HUDEP-2 (cell line): ENCODE data around the gene RUNDC1.
A peak's percentile ranks its signal among the peaks of the same experiment; 100 is the strongest.

Source experiments
- DNase-seq, 76 experiments: peaks; one replicate each; lab custom pipeline; 2025; ENCODE audit not compliant: unreplicated experiment in 76 of 76; lab: John Stamatoyannopoulos, UW

The RUNDC1 gene

DNA sequence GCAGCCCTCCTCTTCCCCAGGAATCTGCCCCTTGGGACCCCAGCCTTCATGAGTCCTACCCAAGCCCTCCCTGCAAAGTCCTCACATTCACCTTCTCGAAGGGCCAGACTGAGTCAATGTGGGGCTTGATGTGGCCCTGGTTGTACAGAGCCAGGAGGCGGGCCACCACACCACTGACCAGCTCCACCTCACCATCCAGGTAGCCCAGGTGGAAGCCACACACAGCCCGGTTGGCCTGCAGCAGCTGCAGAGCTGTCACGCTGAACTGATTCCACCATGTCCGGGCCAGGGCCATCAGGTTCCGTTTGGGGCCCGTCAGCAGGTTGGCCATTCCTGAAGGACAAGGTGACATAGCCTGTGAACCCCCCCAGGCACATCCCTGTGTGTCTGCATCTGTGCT, 35.9 kb downstream of the RUNDC1 start:
- no peak for DNase-seq

- no peak for DNase-seq
Measured at GRCh38 chr17:43018008-43018853, 37.9 kb downstream of the RUNDC1 start.

- peak in 3 of 76 experiments; percentile 14 to 30 (median 19) for DNase-seq
Measured at GRCh38 chr17:43018932-43019331, 38.6 kb downstream of the RUNDC1 start.

DNA sequence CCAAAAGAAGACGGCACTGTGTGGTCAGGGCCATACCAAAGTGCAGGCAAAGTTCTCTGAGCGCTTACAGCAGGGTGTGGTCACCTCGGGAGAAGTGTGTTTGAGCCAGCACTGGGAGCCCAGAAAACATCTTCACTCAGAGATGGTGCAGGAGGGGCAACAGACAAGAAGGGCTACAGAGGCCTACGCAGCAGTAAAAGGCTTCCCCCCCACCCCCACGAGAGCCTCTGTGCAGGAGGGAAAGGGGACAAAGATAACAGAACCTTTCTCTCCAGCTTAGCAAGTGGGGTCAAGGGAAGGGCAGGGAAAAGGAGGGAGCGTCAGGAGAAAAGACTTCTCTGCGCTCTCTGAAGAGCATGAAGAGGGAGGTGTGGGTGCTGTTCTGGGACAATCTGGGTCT, 39.1 kb downstream of the RUNDC1 start:
- DNase-seq = peak in 22 of 76 experiments; percentile 4 to 47 (median 19)

DNA sequence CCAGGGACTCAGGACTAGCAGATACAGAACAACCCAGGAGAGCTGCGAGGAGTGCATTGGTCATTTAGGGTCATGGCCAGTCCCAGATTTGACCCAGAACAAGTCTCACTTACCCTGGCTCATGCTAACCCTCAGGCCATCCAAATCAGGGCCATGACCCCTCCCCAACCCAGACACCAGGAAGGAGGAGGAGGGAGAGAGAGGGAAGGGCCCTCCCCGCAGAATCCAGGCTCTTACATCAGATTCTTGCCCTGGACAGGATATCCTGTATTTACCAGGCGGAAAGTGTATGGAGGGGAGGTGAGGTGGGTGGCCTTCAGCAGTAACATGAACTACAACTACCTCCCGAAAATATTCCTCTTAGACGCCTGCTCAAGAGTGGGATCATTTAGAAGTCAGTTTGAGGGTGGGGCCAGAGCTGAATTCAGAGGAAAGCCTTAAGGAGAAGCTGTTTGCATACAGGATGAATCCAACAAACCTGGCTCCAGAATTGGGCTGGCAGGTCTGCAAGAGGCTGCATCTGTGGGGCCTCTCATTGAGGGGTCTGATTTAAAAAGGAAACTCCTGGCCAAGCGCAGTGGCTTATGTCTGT, 39.8 kb downstream of the RUNDC1 start:
- no peak for DNase-seq

DNA sequence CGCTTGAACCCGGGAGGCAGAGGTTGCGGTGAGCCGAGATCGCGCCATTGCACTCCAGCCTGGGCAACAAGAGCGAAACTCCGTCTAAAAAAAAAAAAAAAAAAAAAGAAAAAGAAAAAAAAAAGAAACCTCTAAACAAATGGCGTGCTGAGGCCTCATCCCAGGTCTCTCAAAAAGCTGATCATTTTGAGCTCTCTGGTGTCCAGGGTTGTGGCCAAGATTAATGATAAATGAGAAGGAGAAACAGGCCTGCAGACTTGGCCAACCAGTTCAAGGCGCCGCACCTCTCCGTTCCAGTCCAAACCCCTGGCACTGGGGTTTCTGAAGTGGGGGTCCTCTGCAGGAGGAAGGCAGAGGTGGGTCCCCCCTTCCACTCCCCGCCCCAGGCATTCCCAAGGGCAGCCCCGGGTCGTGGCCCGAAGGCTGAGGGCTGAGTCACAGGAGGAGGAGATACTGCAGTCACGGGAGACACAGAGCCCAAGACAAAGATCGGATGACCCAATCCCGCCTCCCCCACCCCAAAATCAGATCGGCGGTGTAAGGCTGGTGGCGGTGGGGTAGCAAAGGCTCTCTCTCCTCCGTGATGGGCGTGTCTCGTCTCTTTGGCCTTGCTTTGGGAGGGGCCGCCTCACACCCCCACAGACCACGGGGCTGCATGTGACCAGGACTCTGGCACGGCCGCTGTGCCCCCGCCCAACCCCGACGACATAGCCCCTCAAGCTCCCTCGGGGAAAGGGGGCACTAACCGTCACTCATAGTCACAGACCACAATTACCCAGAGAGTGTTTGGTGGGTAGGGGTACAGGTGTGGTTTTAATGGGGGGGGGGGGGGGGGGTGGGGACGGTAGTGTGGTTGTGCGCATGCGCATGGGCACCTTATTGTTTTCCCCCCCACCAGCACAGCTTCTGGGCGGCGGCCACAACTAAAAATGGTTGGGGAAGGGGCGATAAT, 40.7 kb downstream of the RUNDC1 start:
- peak in 75 of 76 experiments; percentile 15 to 97 (median 80) for DNase-seq

DNA sequence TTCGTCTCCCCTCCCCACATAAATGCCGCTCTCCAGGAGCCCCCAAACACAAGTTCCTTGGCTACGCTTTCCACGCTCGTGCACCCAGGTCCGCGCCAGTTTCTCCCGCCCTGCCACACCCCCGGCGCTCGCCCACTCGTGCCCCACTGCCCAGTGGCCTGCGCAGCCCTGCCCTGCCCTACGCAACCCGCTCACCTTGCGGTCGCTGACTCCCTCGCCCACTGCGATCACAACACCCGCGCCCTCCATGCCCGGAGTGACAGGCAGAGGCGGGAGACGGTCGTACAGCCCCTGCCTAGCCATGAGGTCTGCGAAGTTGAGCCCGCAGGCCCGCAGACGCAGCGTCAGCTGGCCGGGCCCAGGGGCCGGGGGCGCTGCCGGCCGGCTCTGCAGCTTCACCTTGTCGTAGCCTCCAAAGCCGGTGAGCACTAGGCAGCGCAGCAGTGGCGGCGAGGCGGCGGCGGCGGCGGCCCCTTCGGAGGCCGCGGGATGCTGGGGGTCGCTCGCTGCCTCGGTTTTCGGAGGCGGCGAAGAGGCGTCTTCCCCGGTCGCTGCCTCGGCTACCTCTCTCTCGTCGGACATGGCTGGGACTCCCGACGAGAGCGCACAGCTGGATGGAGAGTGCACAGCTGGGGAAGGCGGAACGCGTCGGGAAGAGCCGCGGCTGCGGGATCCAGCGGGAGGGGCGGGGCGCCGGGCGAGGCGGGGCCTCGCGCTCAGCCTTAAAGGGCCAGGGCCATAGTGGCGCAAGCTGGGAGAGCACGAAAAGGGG, 41.6 kb downstream of the RUNDC1 start, which contains the start of gene VAT1:
TSS of gene VAT1 (minus strand) at position 645 of the 772 bp plus-strand sequence. CDS start at position 582, 63 bp downstream.
- peak in 64 of 76 experiments; percentile 9 to 77 (median 52) for DNase-seq

DNA sequence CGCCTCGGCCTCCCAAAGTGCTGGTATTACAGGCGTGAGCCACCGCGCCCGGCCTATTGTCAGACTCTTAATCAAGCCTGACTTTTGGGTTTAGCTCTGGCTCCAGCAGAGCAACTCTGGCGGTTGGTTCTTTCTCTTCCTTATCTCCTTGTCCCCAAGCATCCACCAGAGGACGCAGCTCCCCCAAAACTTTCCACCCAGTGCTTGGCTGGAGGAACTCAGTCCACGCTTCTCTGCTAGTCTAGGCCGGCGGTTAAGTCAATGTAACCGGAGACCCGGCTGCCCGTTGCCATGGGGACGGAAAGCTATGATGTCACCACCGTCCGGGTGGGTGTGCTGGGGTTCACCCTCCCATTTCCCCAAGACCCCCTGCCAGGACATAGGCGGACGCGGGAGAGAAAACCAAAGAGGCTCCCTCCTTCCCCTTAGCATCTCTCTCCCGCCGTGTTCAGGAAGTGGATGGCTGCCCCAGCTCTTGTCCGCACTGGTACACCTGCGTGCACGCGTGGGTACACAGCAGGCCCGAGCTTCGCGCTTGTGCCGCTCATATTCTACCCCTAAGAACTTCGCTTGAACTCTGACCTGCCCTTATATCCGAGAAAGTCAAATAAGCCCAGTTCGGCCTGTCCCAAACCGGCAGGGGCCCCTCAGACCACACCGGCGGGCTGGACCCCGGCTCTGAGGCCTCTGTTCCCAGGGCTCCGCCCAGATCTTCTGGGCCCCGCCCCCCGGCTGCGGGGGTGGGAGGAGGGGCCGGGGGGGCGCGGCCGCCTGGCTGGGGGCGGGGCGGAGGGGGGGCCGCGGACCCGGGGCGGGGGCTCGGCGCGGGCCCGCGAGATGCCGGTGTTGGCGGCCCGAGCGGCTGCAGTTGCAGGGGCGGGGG, 44.3 kb downstream of the RUNDC1 start, which contains the start of gene RND2:
TSS of gene RND2 (plus strand) at position 825 of the 883 bp plus-strand sequence. CDS start 117 bp downstream, outside the sequence.
- DNase-seq = peak in 75 of 76 experiments; percentile 28 to 93 (median 77)

- DNase-seq = no peak
Measured at GRCh38 chr17:43025290-43025657, 44.9 kb downstream of the RUNDC1 start.

DNA sequence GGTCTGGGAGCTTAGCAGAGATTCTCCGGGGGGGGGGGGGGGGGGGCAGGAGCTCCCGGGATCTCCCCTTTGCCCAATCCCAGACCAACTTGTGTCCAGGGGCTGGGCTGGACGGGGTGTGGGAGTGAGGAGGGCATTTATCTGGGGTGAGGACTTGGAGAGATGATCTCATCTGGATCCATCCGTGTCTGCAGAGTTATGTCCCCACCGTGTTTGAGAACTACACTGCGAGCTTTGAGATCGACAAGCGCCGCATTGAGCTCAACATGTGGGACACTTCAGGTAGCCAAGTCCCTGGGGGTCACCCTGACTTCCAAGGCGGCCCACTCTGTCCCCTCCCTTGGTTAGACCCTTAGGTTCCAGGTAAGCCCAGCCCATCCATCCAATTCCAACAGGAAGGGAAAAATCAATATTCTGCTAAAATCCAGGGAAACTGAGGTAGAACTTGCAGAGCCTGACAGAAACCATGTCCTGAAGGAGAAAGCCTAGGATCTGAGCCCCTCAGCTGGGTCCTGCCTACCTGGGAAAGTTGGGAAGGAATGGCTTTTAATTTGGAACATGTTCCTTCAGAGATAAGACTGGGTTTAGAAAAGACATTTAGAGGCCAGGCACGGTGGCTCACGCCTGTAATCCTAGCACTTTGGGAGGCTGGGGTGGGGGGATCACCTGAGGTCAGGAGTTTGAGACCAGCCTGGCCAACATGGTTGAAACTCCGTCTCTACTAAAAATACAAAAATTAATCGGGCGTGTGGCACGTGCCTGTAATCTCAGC, 45.6 kb downstream of the RUNDC1 start:
- no peak for DNase-seq

- no peak for DNase-seq
Measured at GRCh38 chr17:43026595-43026994, 46.2 kb downstream of the RUNDC1 start.

- DNase-seq = no peak
Measured at GRCh38 chr17:43027091-43028032, 47.0 kb downstream of the RUNDC1 start.

- no peak for DNase-seq
Measured at GRCh38 chr17:43028221-43028861, 48.0 kb downstream of the RUNDC1 start.

GRCh38 chr17:43030137-43030767, 49.9 kb downstream of the RUNDC1 start:
- no peak for DNase-seq

DNA sequence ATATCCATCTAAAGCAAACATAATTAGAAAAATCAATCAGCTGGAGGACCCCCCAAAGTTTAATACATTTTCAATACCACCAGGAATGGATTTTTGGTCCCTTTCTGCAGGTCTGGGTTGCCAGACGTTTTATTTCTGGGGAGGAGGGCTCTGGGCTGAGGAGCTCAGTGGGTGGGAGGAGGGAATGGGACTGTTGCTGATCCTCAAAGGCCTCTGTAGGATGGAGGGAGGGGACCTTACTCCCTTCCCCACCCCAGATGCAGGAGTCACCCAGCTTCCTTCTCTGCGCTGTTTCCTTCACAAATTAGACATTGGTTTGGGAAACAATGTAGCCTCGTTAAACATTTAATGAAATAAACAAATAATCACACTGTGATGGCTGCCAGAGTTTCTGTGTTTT, 51.3 kb downstream of the RUNDC1 start:
- DNase-seq = no peak
